BE2C (cell line): Measurements from ENCODE around the gene KCNIP4.

Source experiments
- DNase-seq: peaks from one replicate; pipeline ENCODE4 v3.0.0-alpha.2; 2020
- H3K27me3 ChIP-seq: fragments of 250-450 bp; sonication (Bioruptor Pico); 2 replicates; pipeline ENCODE4 v1.5.1; 2020; ENCODE audit warnings: mild to moderate bottlenecking
- H3K36me3 ChIP-seq: fragments of 250-450 bp; sonication (Bioruptor Pico); 2 replicates; pipeline ENCODE4 v1.5.1; 2020; ENCODE audit warnings: mild to moderate bottlenecking
- H3K4me1 ChIP-seq: fragments of 250-450 bp; sonication (Bioruptor Pico); 2 replicates; pipeline ENCODE4 v1.5.1; 2020
- H3K4me3 ChIP-seq: 2 replicates; pipeline ENCODE4 v1.5.1; 2011; ENCODE audit warnings: low read depth, low read length
- H3K9me3 ChIP-seq: fragments of 250-450 bp; sonication (Bioruptor Pico); 2 replicates; pipeline ENCODE4 v1.5.1; 2020
- CTCF ChIP-seq: IDR thresholded peaks from 2 replicates; pipeline ENCODE4 v1.5.1; 2012; ENCODE audit warnings: mild to moderate bottlenecking, low read depth, low read length

KCNIP4 gene

GRCh38 chr4:20890761-20891160, 1057.8 kb downstream of the KCNIP4 start:
- no peak for DNase-seq
- no peak overlapping the region for H3K4me3 ChIP-seq
- no peaks in the 10 kb centered on the region for H3K36me3 ChIP-seq
- H3K4me1 ChIP-seq: no peaks in the 10 kb centered on the region
- H3K9me3 ChIP-seq: no peaks in the 10 kb centered on the region
- no peak for TF ChIP-seq CTCF
- H3K27me3 ChIP-seq: no peaks in the 10 kb centered on the region

GRCh38 chr4:20889901-20890300, 1058.7 kb downstream of the KCNIP4 start:
- no peaks in the 10 kb centered on the region for H3K4me1 ChIP-seq
- no peaks in the 10 kb centered on the region for H3K36me3 ChIP-seq
- TF ChIP-seq CTCF: no peak
- H3K27me3 ChIP-seq: no peaks in the 10 kb centered on the region
- DNase-seq: no peak
- H3K9me3 ChIP-seq: no peaks in the 10 kb centered on the region
- H3K4me3 ChIP-seq: no peak overlapping the region

GRCh38 chr4:20883677-20884076, 1064.9 kb downstream of the KCNIP4 start:
- H3K27me3 ChIP-seq: no peaks in the 10 kb centered on the region

GRCh38 chr4:20883231-20883630, 1065.3 kb downstream of the KCNIP4 start:
- Histone ChIP-seq H3K27me3 (no peaks in the 10 kb centered on the region), H3K4me3 (no peak overlapping the region), H3K36me3 (no peaks in the 10 kb centered on the region), H3K9me3 (no peaks in the 10 kb centered on the region), H3K4me1 (peaks cover 5% of the 10 kb centered on the region)
- no peak for TF ChIP-seq CTCF
- DNase-seq: no peak

More at GRCh38 chr4:20883677-20884076, 1064.9 kb downstream of the KCNIP4 start:
- TF ChIP-seq CTCF: no peak
- Histone ChIP-seq H3K4me3 (no peak overlapping the region), H3K4me1 (peaks cover 5% of the 10 kb centered on the region), H3K9me3 (no peaks in the 10 kb centered on the region), H3K36me3 (no peaks in the 10 kb centered on the region)
- DNase-seq: peak; percentile 33

GRCh38 chr4:20882500-20882899, 1066.1 kb downstream of the KCNIP4 start:
- H3K4me3 ChIP-seq: peak overlapping the region; percentile 42
- H3K4me1 ChIP-seq: peaks cover 5% of the 10 kb centered on the region
- H3K9me3 ChIP-seq: no peaks in the 10 kb centered on the region
- peak; percentile 37 for DNase-seq
- H3K36me3 ChIP-seq: no peaks in the 10 kb centered on the region
- no peak for TF ChIP-seq CTCF
- no peaks in the 10 kb centered on the region for H3K27me3 ChIP-seq

- DNase-seq: no peak
- Histone ChIP-seq H3K27me3 (no peaks in the 10 kb centered on the region), H3K4me1 (peaks cover 5% of the 10 kb centered on the region), H3K36me3 (no peaks in the 10 kb centered on the region), H3K4me3 (no peak overlapping the region), H3K9me3 (no peaks in the 10 kb centered on the region)
- no peak for TF ChIP-seq CTCF
Observed at GRCh38 chr4:20881658-20882057, 1066.9 kb downstream of the KCNIP4 start.
